RWPE2 (cell line): ENCODE measurements around the gene NPHS1.

ENCODE experiments used
- ATAC-seq: fragments of 200-7000 bp; cut with Tn5 transposase; 3 replicates; pipeline ENCODE4 v1.9.1; 2021; ENCODE audit warnings: low read depth
- DNase-seq: peaks from one replicate; pipeline ENCODE4 v3.0.0-alpha.2; 2020; ENCODE audit warnings: low spot score
- H3K27ac ChIP-seq: fragments of 450-650 bp; 2 replicates; pipeline ENCODE4 v1.5.1; 2017; ENCODE audit warnings: mild to moderate bottlenecking; ENCODE audit not compliant: poor library complexity, severe bottlenecking
- H3K27me3 ChIP-seq: fragments of 250-450 bp; sonication (Bioruptor Pico); 2 replicates; pipeline ENCODE4 v1.5.1; 2021; ENCODE audit warnings: mild to moderate bottlenecking, moderate library complexity; ENCODE audit not compliant: insufficient read depth, poor library complexity, severe bottlenecking
- H3K36me3 ChIP-seq: fragments of 250-450 bp; sonication (Bioruptor Pico); 2 replicates; pipeline ENCODE4 v1.5.1; 2020; ENCODE audit warnings: low read depth, mild to moderate bottlenecking, moderate library complexity
- H3K4me1 ChIP-seq: fragments of 250-450 bp; sonication (Bioruptor Pico); 2 replicates; pipeline ENCODE4 v1.5.1; 2021; ENCODE audit warnings: mild to moderate bottlenecking, moderate library complexity; ENCODE audit not compliant: insufficient read depth, poor library complexity, severe bottlenecking
- H3K4me3 ChIP-seq: fragments of 250-450 bp; sonication (Bioruptor Pico); 2 replicates; pipeline ENCODE4 v1.5.1; 2021; ENCODE audit warnings: mild to moderate bottlenecking, moderate library complexity; ENCODE audit not compliant: severe bottlenecking
- H3K9me3 ChIP-seq: fragments of 250-450 bp; sonication (Bioruptor Pico); 2 replicates; pipeline ENCODE4 v1.5.1; 2021; ENCODE audit warnings: mild to moderate bottlenecking, moderate library complexity; ENCODE audit not compliant: severe bottlenecking
- TF ChIP-seq, protein P1 (sequence below): fragments of 450-650 bp; IDR thresholded peaks from one replicate; pipeline ENCODE4 v1.5.1; 2017; ENCODE audit warnings: mild to moderate bottlenecking, moderate library complexity; ENCODE audit not compliant: poor library complexity, severe bottlenecking

NPHS1 gene

DNA sequence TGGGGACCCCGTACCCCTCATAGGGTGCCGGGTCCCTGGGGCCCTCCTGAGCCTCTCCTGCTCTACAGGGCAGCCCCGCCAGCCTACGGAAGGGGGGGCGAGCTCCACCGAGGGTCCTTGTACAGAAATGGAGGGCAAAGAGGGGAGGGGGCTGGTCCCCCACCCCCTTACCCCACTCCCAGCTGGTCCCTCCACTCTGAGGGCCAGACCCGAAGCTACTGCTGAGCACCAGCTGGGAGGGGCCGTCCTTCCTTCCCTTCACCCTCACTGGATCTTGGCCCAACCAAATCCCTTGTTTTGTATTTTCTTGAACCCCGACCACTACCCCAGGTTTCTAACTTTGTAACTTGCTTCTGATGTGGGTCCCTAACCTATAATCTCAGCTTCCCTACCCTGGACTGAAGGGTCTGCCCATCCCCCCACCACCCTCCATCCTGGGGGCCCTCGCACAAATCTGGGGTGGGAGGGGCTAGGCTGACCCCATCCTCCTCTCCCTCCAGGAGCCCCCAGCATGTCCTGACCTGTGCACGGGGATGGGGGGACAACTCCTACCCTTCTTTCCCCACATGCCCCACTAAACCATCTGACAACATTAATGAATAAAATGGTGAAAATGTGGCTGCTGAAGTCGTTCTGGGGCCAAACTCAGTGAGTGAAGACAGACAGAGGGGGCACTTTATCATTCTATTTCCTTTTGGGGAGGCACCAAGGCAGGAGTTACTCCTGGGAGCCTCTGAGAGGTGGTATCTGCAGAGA is 63.9 kb downstream of the NPHS1 start:
- Histone ChIP-seq H3K36me3 (no peaks in the 10 kb centered on the region), H3K4me1 (no peaks in the 10 kb centered on the region), H3K4me3 (no peak overlapping the region), H3K27ac (no peak overlapping the region), H3K27me3 (no peaks in the 10 kb centered on the region), H3K9me3 (no peaks in the 10 kb centered on the region)
- no peak for DNase-seq
- ATAC-seq = no peak
- TF ChIP-seq, protein P1, sequence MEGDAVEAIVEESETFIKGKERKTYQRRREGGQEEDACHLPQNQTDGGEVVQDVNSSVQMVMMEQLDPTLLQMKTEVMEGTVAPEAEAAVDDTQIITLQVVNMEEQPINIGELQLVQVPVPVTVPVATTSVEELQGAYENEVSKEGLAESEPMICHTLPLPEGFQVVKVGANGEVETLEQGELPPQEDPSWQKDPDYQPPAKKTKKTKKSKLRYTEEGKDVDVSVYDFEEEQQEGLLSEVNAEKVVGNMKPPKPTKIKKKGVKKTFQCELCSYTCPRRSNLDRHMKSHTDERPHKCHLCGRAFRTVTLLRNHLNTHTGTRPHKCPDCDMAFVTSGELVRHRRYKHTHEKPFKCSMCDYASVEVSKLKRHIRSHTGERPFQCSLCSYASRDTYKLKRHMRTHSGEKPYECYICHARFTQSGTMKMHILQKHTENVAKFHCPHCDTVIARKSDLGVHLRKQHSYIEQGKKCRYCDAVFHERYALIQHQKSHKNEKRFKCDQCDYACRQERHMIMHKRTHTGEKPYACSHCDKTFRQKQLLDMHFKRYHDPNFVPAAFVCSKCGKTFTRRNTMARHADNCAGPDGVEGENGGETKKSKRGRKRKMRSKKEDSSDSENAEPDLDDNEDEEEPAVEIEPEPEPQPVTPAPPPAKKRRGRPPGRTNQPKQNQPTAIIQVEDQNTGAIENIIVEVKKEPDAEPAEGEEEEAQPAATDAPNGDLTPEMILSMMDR = no peak

DNA sequence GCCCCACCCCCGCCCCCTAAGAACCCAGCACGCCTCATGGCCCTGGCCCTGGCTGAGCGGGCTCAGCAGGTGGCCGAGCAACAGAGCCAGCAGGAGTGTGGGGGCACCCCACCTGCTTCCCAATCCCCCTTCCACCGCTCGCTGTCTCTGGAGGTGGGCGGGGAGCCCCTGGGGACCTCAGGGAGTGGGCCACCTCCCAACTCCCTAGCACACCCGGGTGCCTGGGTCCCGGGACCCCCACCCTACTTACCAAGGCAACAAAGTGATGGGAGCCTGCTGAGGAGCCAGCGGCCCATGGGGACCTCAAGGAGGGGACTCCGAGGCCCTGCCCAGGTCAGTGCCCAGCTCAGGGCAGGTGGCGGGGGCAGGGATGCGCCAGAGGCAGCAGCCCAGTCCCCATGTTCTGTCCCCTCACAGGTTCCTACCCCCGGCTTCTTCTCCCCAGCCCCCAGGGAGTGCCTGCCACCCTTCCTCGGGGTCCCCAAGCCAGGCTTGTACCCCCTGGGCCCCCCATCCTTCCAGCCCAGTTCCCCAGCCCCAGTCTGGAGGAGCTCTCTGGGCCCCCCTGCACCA is 65.0 kb downstream of the NPHS1 start:
- Histone ChIP-seq H3K36me3 (no peaks in the 10 kb centered on the region), H3K4me1 (no peaks in the 10 kb centered on the region), H3K27me3 (no peaks in the 10 kb centered on the region), H3K4me3 (no peak overlapping the region), H3K27ac (no peak overlapping the region), H3K9me3 (no peaks in the 10 kb centered on the region)
- TF ChIP-seq, protein P1 = no peak
- ATAC-seq (no peak), DNase-seq (no peak)

DNA sequence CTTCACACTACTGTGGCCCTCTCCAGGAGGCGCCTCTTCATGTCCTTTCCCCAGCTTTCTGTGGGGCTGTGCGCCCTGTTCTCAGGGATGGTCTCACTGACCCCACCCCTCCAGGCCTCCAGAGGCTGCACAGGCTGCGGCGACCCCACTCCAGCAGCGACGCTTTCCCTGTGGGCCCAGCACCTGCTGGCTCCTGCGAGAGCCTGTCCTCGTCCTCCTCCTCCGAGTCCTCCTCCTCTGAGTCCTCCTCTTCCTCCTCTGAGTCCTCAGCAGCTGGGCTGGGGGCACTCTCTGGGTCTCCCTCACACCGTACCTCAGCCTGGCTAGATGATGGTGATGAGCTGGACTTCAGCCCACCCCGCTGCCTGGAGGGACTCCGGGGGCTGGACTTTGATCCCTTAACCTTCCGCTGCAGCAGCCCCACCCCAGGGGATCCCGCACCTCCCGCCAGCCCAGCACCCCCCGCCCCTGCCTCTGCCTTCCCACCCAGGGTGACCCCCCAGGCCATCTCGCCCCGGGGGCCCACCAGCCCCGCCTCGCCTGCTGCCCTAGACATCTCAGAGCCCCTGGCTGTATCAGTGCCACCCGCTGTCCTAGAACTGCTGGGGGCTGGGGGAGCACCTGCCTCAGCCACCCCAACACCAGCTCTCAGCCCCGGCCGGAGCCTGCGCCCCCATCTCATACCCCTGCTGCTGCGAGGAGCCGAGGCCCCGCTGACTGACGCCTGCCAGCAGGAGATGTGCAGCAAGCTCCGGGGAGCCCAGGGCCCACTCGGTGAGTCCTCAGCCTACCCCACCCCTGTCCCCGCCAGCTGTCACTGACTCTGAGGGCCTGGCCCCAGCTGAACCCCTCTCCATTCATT is 65.8 kb downstream of the NPHS1 start:
- no peak overlapping the region for H3K27ac ChIP-seq
- TF ChIP-seq, protein P1 = no peak
- H3K4me3 ChIP-seq = no peak overlapping the region
- H3K36me3 ChIP-seq = no peaks in the 10 kb centered on the region
- H3K9me3 ChIP-seq = no peaks in the 10 kb centered on the region
- H3K27me3 ChIP-seq = no peaks in the 10 kb centered on the region
- no peak for DNase-seq
- no peaks in the 10 kb centered on the region for H3K4me1 ChIP-seq
- ATAC-seq = no peak

DNA sequence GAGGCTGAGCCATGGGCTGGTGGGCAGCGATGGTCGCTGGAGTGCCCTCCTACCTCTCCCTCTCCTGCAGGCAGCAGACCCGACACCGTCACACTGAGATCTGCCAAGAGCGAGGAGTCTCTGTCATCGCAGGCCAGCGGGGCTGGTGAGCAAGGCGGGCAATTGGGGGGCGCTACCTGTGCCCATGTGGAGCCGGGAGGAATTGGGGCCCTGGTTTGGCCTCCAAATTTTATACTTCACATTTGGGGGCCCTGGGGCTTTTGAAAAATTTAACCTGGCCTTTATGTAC is 67.0 kb downstream of the NPHS1 start:
- DNase-seq (no peak), ATAC-seq (no peak)
- H3K4me3 ChIP-seq = no peak overlapping the region
- TF ChIP-seq, protein P1 = no peak
- no peaks in the 10 kb centered on the region for H3K27me3 ChIP-seq
- H3K9me3 ChIP-seq = no peaks in the 10 kb centered on the region
- no peaks in the 10 kb centered on the region for H3K4me1 ChIP-seq
- no peak overlapping the region for H3K27ac ChIP-seq
- H3K36me3 ChIP-seq = no peaks in the 10 kb centered on the region
